Activated T-cell treated with anti-CD3 and anti-CD28 coated beads for 24 hours (primary cell): ENCODE data around the gene MRPS34.
"Not testable (repeated sequence)": the region's sequence is repeated elsewhere in the genome, so short reads cannot be mapped to it uniquely, and the experiment has no call there.

Experiments used
- DNase-seq: peaks from one replicate; pipeline ENCODE4 v3.0.0-alpha.2; 2020; ENCODE audit warnings: low read depth

MRPS34 gene

GRCh38 chr16:1772908-1773702 lies at the start of gene MRPS34:
Gene MRPS34 (minus strand): TSS chr16:1773134. CDS start chr16:1773119, 15 bp downstream.
- DNase-seq, result peak; percentile 75

GRCh38 chr16:1821861-1822611 lies 49.1 kb upstream of the MRPS34 start:
- no peak for DNase-seq

GRCh38 chr16:1820946-1821290 lies 48.0 kb upstream of the MRPS34 start:
- no peak for DNase-seq

GRCh38 chr16:1820096-1820945 lies 47.4 kb upstream of the MRPS34 start:
- no peak for DNase-seq

- DNase-seq, result no peak
These were observed 46.7 kb upstream of the MRPS34 start for GRCh38 chr16:1819611-1820010.

GRCh38 chr16:1818873-1819525 lies 46.1 kb upstream of the MRPS34 start:
- DNase-seq, result no peak

GRCh38 chr16:1818204-1818872 lies 45.4 kb upstream of the MRPS34 start:
- no peak for DNase-seq

GRCh38 chr16:1817716-1818115 lies 44.8 kb upstream of the MRPS34 start:
- DNase-seq, result no peak

- DNase-seq, result no peak
These were observed 44.3 kb upstream of the MRPS34 start for GRCh38 chr16:1817276-1817589.

- DNase-seq, result no peak
These were observed 43.7 kb upstream of the MRPS34 start for GRCh38 chr16:1816396-1817275.

- no peak for DNase-seq
These were observed 42.5 kb upstream of the MRPS34 start for GRCh38 chr16:1815461-1815860.

GRCh38 chr16:1812732-1813163 lies 39.8 kb upstream of the MRPS34 start:
- DNase-seq, result peak; percentile 30

- DNase-seq, result no peak
These were observed 37.6 kb upstream of the MRPS34 start for GRCh38 chr16:1810536-1810935.

- no peak for DNase-seq
These were observed 37.2 kb upstream of the MRPS34 start for GRCh38 chr16:1810106-1810505.

GRCh38 chr16:1809281-1809801 lies 36.4 kb upstream of the MRPS34 start:
- no peak for DNase-seq

GRCh38 chr16:1808691-1809090 lies 35.8 kb upstream of the MRPS34 start:
- no peak for DNase-seq

GRCh38 chr16:1807626-1808025 lies 34.7 kb upstream of the MRPS34 start:
- no peak for DNase-seq

- DNase-seq, result no peak
These were observed 27.8 kb upstream of the MRPS34 start for GRCh38 chr16:1800701-1801100.

- DNase-seq, result not testable (repeated sequence)
These were observed 26.3 kb upstream of the MRPS34 start for GRCh38 chr16:1799263-1799662.
